Measurements from ENCODE around the gene FRMD4A.

Gene FRMD4A

DNA sequence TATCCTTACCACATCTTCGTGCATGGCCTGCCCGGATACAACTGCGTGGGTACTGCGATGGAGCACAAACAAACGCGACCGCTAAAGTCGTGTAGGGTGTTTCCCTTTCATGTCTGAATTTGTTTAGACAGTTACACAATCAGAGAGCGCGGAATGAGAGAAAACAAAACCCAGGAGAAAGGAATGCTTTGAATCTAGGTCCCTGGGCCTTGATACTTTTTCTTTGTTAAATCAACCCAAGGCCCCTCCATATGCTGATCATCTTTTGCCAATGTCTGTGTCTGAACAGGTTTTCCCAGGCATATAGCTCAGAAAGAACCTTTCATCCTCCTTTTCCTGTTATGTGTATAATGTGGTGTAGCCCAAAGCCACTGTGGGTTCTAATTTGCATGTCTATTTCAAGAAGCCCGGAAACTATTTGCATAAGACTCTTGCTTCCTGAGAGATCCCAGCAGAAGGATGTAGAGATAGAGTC is 145.8 kb downstream of the FRMD4A start:
- peak; percentile 92 for FAIRE-seq

DNA sequence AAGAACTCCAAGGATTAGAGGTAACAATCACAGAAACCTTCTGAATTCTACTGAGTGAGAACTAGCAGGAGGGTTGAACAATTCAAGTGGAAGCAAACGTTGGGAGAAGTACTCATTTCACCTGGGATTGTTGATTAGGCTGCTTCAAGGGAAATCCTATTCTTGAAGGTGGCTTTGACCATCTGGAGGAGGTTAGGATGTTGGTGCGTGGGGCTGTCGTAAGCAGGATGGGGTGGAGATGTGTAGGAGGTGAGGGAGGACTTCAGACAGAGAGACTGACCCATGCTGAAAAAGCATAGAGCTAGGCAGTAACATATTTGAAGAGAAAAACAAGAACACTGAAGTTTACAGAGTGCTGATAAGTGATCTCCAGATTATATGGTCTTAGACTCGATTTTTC is 147.9 kb downstream of the FRMD4A start:
- no peak for FAIRE-seq

- FAIRE-seq: no peak
These were observed 149.2 kb downstream of the FRMD4A start for GRCh38 chr10:14181567-14181936.

DNA sequence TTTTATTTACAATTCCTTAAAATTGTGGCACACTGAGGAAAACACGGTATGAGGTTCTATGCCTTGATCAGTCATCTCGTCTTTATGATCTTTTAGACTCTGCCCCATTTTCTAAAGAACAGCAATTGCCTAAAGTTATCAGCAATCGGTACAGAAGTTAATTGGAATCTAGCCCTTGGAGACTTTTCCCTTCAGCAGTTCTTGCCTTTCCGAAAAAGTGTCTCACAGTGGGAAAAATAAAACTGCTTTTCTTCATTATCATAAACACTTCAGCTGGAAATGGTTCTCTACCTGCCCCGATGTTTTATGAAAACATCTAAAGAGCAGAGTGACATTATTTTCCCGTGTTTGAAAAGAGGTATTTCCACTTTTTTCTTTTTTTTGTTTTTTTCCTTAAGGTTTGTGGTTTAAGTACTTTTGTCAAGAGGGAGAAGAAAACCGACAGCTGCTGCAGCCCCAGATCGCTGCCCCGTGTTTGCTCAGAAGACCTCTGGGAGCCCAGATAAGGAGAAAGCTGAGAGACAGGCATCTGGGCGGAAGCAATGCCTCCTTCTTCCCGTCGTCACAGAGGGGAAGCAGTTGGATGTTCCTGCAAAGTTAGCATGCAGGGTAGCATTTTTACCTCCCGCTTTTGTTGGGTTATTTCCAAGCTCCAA is 149.7 kb downstream of the FRMD4A start:
- no peak for FAIRE-seq

GRCh38 chr10:14179251-14179650 is 151.5 kb downstream of the FRMD4A start:
- FAIRE-seq: no peak

DNA sequence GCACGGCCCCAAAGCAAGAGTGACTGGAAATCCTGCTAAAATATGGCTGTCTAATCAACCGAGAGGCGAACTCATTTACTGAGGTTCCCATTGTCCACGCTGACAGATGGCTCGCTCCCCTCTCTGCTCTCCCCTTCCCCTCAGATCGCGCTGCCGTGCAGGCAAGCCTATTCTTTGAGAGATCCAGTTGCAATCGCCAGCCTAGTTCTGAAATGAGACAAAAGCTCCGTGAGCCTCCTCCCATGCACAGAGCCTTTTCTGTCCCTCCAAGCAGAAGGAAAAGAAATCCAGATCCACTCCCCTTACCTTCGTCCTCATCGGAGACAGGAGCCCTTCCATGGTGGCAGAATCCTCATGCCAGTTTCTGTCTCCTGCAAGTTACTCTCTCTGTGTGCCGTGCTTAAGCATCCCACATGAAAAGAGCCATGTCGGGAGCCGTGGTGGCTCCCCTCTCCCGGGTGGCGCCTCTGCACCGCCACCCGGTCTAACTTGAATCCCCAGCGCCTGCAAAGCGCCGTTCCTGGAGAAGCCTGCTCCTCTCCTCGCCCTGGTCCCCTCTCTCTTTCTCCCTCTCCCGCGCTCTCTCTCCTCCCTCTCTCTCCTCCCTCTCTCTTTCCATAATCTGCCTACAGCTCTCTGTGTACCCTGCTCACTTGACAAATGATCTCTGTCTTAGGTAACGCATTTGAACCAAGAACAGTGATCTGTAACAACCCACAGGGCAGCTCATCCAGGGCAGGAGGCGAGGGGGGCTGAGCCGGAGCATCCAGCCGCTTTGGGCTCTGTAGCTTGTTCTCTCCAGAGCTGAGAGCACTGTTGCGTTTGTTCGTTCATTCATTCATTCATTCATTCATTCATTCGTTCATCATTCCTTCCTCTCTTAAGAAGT is 156.8 kb downstream of the FRMD4A start:
- peak; percentile 60 for FAIRE-seq

DNA sequence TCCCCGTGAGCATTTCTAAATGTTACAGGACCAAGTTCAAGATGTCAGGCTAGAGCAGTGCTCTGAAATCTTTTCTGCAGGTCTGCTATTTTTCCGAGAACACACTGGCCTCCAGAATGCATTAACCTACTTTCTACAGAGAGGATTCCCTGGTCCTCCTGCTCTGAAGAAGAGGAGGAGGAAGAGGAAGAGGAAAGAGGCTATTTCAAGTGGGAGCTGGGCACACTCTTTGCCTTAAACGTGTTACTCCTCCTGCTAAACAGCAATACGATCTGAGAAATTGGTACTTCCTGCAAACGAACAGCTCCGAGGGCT is 157.4 kb downstream of the FRMD4A start:
- no peak for FAIRE-seq

DNA sequence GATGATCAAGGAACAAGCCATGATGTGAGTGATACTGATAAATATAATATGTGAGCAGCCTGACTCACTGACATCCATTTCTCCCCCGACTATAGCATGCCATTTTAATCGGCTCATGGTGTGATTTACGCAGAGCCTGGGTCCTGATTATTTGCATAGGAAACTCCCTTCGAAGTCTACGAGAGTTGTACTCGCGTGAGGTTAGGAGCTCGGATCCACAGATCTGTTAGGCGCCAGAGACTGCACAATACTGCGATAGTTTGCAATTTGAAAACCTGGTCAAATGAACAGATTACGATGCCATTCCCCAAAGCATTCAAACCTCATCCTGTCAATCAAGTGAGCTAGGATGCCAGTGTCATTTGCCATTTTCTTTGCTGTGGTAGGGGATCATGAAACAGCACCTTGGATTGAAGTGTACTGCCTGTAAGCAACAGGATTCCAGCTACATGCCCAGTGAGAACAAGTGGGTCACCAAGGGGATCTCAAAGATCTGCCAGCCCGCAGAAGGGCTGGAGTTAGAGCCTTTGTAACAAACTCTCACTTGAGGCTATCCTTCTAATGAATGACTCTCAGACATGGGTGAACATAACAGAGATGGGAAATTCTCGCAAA is 158.3 kb downstream of the FRMD4A start:
- peak; percentile 86 for FAIRE-seq

DNA sequence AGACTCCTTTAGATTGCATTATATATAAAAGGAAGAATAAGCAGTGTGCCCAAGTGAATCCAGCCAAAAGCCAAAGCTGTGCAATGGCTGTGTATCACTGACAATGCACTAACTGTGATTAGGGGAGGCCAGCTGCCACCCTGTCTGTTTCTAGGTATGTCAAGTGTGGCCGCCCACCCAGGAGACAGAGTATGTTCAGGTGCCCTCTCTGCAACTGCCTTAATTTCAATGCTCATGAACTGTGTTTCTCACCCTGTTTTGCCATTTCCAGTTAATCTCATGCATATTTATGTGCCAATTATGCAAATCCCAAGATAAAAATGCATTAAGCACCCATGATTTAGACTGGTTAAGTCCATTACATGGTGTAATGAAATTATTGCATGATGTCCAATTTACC is 159.4 kb downstream of the FRMD4A start:
- no peak for FAIRE-seq

DNA sequence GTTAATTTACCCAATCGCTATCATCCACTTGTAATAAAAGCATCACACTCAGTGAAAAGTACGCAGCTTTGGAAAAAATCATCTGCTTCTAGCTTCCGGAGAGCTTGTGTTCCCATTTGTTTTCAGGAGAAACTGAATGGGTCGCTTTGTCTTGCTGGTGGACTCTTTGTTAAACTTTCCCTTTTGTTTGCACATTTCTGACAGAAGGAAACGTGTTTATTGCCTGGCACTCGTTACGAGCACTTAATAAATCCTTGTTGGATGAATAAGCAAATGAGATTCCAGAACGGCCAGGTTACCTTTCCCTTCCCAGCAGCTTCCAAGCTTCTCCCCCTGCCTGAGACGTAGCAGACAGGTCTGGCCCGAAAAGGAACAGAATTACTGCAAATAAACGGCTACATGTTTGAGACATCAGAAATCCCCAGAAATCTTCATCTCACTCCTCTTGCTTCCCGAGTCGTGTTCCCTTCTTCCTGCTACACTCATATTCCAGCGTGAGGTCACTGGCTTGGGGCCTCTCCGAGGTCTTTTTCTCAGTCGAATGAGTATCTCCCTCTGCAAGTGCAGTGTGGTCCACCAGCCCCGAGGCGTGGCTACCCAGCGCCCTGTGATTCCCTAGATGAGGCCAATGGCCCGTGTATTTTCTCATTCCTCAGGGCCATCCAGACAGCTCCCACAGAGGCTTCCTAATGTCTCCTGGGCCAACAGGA is 167.2 kb downstream of the FRMD4A start:
- FAIRE-seq: peak; percentile 64

DNA sequence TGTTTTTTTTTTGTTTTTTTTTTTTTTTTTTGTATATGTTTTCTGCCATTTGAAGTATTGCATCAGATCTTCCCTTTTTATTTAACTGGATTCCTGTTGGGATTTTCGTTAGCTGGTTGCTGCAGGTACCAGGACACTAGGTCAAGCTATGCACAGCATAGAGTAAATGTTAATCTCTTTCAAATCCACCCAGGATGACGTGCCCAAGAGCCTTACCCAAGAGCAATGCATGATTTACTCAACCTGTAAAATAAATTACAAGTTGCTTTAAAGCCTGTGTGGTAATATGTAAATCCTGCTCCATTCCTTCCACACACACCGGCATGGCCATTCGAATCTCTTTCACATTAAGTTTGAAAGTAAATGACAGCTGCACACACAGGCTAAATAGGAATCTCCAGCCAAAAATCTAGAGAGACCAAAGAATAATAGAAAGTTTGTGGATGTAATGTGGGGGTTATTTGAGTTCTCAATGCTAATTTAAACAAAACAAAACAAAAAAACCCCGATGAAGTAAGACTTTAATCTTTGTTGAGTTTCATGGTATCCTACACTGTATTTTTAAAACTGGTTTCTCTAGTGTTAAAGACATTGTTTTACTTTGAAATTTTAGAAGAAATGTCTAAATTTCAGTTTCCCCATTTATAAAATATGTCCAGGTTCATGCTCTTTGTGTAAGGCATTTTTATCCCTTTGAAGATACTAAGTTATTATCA is 167.9 kb downstream of the FRMD4A start:
- peak; percentile 54 for FAIRE-seq

DNA sequence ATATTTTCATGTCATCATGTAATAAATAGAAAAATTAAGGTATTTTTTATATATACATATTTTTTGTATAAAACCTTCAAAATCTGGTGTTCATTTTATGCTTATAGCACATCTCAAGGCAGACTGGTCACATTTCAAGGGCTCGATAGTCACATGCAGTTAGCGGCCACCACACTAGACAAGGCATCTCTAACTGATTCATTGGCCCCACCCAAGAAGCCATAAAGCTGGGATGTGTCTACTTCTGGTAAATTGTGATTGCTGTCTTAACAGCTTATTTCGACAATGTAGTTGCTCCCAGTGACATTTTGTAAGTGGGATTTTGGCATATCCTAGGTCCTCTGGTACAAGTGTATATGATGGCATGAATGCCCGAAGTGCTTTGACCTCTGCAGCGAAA is 168.7 kb downstream of the FRMD4A start:
- no peak for FAIRE-seq

DNA sequence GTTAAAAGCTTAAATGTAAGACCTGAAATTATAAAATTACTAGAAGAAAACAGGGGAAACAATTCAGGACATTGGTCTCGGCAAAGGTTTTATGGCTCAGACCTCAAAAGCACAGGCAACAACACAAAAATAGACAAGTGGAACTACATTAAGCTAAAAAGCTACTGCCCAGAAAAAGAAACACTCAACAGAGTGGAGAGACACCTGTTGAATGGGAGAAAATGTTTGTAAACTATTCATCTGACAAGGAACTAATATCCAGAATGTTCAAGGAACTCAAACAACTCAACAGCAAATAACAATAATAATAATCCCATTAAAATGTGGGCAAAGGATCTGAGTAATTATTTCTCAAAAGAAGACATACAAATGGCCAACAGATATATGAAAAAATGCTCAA is 170.4 kb downstream of the FRMD4A start:
- FAIRE-seq: no peak

GRCh38 chr10:14158575-14158974 is 172.1 kb downstream of the FRMD4A start:
- no peak for FAIRE-seq

DNA sequence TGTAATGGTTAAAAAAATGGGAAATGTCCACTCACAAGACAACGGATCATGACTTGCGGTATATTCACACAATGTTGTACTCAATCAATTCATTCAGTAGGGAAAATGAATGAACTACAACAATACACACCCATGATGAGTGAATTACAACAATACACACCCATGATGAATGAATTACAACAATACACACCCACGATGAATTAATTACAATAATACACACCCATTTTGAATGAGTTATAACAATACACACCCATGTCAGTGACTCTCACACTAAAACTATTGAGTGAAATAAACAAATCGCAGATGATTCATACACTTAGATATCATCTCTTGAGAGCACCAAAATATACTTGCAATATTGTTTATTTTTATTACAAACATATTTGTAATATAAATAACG is 174.6 kb downstream of the FRMD4A start:
- FAIRE-seq: no peak

DNA sequence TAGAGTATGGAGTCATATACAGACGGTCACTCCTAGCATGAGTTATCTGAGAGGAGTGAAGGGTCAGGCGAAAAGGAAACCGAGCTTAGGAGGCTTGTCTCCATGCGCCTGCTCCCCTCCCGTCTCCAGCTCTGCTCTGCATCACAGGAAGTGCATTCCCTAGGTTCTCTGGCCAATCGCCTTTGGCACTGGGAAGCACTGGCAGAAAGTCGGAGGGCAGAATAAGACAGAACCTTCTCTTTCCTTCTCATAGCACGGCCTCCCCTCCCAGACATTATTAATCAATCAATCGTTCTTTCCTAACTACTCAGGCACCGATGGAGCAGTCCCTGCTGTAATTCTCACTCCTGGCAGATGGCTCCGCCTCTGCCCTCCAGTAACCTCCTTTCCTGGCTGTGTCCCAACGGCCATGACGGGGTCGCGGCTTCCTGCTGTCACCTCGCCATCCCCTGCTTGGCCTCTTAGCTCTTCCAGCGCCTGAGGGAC is 177.1 kb downstream of the FRMD4A start:
- FAIRE-seq: no peak

GRCh38 chr10:14151571-14151970 is 179.2 kb downstream of the FRMD4A start:
- no peak for FAIRE-seq

DNA sequence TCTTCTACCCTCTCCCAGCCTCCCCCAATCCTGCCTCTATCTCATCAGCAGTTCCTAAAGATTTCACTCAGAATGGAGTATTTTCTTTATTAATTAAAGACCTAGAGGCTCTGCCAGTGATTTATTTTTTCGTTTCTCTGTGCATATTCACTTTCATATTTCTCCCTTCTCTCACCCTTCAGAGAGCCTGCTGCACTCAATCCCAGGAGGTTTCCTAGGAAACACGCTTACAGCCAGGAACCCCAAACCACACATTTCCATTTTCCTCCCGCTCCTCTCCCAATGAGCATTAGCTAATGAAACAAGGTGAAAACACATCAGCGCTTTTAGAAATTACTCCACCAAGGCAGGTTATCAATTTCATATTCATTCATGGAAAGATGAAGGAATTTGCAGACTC is 180.2 kb downstream of the FRMD4A start:
- FAIRE-seq: no peak

DNA sequence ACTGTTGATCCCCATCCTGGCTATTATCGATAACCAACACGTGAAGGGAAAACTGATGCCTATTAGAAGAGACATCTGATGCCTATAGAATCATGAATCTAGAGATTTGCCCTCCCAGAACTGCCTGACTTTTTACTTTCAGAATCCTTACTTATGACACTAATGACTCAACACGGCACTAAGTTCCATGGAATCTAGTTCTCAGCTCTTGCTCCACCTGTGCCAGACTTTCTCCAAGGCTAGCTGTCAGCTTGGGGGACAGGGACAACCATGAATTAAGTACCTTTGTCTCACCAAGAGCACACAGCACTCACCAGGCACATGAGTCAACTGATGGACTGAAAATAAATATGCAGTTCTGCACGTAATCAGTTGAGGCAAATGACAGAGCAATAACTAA is 184.2 kb downstream of the FRMD4A start:
- FAIRE-seq: no peak

- no peak for FAIRE-seq
These were observed 184.7 kb downstream of the FRMD4A start for GRCh38 chr10:14146025-14146424.

GRCh38 chr10:14144451-14144850 is 186.3 kb downstream of the FRMD4A start:
- no peak for FAIRE-seq

DNA sequence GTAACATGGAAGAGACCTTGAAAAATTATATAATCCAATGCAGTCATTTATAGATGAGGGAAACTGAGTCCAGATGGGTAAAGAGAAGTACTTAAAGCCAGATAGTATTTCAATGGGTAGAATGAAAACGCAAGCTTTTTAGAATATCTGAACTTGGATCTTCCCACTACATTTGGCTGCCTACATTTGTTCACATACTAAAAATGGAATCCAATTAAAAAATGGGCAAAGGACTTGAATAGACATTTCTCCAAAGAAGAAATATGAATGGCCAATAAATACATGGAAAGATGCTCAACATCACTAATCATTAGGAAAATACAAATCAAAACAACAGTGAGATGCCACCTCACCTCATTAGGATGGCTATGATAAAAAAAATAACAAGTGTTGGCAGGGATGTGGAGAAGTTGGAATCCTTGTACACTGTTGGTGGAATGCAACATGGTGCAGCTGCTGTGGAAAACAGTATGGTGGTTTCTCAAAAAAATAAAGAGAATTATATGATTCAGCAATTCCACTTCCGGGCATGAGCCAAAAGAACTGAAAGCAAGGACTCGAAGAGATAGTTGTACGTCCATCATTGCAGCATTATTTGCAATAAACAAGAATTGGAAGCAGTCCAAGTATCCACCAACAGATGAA is 188.0 kb downstream of the FRMD4A start:
- no peak for FAIRE-seq
